GM18519 (cell line): ENCODE measurements around the gene STAT2.
"Not testable (repeated sequence)": the region's sequence is repeated elsewhere in the genome, so short reads cannot be mapped to it uniquely, and the experiment has no call there.

ENCODE experiments used
- ATAC-seq: cut with Tn5 transposase; IDR thresholded peaks from one replicate; pipeline ENCODE4 v1.9.1; 2021; ENCODE audit warnings: mild to moderate bottlenecking, moderate library complexity; ENCODE audit not compliant: unreplicated experiment, low FRiP score

STAT2 gene

GRCh38 chr12:56332512-56333196 lies 27.3 kb downstream of the STAT2 start:
- no peak for ATAC-seq

DNA sequence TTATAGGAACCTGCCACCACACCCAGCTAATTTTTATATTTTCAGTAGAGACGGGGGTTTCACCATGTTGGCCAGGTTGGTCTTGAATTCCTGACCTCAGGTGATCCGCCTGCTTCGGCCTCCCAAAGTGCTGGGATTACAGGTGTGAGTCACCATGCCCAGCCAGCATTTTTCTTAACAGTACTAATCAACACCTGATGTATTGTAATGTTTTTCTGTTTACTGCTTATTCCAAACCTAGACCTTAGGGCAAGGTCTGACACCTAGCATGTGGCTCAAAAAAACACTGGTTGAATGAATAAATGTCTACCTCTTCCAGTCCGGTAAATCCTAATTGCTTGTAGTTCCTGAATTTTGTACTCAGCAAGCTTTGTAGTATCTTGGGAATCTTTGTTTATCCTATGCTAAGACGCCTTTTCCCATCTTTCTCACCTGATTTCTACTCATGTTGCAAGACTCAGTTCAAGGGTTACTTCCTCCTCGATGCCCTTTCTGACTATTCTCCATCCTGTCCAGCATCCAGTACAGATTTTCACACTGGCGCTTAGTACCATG lies 28.9 kb downstream of the STAT2 start:
- no peak for ATAC-seq

- ATAC-seq: no peak
Observed at GRCh38 chr12:56326533-56326932, 33.4 kb downstream of the STAT2 start.

DNA sequence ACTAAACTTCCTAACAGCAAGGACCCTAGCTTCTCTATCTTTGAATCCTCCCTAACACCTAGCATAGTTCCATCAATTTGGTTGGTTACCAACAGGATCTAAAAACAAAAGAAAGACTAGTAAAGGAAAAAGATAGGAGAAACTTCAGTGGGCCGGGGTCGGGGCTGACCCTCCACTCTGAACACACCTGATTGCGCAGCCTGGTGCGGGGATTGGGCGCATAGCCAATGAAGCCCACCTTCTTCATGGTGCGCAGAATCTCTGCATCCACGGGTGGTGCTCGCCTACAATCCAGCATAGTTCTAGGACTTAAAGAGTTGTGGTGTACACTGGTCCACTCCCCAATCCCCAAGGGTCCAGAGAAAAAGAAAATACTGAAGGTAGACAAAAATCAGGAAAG lies 33.8 kb downstream of the STAT2 start:
- no peak for ATAC-seq

DNA sequence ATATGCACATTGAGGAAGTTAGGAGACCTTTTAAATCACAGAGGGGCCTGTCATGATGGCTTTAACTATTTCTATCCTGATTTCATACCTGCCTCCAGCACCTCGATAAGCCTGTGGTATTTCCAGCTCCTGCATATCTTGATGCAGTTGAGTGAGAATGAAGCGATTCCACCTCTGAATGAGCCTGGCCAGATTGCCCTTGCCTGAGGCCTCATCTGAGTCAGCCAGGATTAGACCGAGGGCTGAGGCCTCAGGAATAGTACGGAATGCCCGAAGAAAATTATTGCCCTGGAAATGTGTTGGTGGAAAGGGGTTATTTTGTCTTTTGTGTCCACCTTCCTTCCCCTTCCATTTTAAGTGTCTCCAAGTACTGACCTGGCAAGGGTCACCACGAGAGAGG lies 35.7 kb downstream of the STAT2 start:
- ATAC-seq: no peak

DNA sequence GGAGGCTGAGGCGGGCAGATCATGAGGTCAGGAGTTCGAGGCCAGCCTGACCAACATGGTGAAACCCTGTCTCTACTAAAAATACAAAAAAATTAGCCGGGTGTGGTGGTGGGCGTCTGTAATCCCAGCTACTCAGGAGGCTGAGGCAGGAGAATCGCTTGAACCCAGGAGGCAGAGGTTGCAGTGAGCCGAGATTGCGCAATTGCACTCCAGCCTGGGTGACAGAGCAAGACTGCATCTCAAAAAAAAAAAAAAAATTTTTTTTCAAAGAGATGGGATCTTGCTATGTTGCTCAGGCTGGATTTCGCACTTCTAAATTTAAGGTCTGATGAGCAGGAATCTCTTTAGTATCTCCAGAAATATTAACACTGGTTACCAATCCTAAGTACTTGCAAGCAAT lies 38.3 kb downstream of the STAT2 start:
- not testable (repeated sequence) for ATAC-seq

- no peak for ATAC-seq
Observed at GRCh38 chr12:56321027-56321426, 38.9 kb downstream of the STAT2 start.

GRCh38 chr12:56317675-56318074 lies 42.2 kb downstream of the STAT2 start:
- ATAC-seq: no peak

- ATAC-seq: peak; percentile 78
Observed at GRCh38 chr12:56315622-56316473, 44.1 kb downstream of the STAT2 start, which contains the start of gene CNPY2. CNPY2 (minus strand) TSS chr12:56315988; CDS start chr12:56315217, 771 bp downstream.

- no peak for ATAC-seq
Observed at GRCh38 chr12:56315249-56315621, 44.7 kb downstream of the STAT2 start.

- no peak for ATAC-seq
Observed at GRCh38 chr12:56311003-56311402, 48.9 kb downstream of the STAT2 start.

DNA sequence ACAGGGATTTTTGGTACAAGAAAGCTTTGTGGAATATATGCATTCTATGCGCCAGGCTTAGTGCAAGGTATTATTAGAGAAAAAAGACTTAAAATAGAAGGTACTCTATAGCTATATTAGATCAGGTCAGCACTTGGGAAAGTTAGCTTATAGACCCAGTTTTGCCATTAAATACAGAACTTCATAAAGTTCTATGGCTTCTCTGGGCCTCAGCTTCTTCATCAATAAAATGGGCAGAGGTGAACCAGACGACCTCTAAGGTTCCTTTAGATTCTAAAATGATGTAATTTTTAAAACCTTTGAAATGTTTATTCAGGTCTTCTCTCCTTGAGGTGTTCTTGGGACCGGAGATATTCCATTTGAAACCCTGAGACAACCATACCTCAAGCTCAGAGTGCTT lies 51.2 kb downstream of the STAT2 start:
- no peak for ATAC-seq

- no peak for ATAC-seq
Observed at GRCh38 chr12:56307221-56307965, 52.5 kb downstream of the STAT2 start.

DNA sequence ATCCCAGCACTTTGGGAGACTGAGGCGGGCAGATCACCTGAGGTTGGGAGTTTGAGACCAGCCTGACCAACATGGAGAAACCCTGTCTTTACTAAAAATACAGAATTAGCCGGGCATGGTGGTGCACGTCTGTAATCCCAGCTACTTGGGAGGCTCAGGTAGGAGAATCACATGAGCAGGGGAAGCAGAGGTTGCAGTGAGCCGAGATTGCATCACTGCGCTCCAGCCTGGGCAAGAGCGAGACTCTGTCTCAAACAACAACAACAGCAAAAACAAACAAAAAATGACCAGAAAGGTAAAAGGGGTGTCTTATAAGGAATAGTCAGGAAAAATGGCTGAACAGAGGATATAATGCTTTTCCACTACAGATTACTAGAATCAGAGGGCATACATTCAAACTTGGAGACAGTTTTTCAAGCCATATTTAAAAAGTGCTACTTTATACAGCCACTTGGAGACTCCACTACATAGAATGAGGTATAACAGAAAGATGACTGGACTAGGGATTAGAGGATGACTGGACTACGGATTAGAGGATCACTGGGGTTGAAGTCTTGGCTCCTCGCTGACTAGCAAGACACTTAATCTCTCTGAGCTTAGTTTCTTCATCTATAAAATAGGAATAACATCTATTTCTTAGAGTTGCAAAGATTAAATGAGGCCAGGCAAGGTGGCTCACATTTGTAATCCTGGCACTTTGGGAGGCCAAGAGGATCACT lies 54.9 kb downstream of the STAT2 start:
- no peak for ATAC-seq

GRCh38 chr12:56304276-56304675 lies 55.6 kb downstream of the STAT2 start:
- no peak for ATAC-seq

DNA sequence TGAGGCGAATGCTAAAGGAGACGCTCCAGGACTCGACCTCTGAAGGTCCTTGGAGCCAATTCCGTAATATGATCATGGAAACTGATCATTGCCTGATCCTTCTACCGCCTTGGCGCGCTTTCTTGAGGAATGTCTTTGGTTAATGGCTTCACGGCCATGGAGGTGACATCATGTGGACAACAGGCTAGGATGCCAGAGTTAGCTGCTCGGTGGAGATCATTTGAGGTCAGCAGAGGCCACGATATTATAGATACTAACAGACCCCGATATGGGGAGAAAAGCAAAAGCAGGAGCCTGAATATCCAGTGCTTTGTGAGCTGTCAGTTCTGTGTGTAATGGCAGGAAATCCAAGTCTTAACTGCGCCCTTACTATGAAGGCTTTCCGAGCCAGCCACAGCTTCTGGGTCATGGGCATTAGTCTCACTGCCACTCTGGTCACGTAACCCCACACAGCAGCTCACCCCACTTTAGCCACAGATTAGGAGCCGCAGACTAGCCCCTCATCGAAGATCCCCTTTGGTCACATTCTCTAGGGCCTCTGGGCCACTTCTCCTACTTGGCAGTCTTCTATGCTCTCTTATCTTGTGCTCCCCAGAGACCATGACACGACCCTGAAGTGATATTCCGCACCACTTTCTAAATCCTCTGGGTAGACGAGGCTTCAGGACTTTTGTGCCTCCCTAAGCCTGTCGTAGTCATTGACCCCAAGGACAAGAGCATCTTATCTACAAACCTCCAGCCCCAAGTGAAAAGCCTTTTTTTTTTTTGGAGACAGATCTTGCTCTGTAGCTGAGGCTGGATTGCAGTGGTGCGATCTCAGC lies 59.1 kb downstream of the STAT2 start:
- ATAC-seq: no peak

DNA sequence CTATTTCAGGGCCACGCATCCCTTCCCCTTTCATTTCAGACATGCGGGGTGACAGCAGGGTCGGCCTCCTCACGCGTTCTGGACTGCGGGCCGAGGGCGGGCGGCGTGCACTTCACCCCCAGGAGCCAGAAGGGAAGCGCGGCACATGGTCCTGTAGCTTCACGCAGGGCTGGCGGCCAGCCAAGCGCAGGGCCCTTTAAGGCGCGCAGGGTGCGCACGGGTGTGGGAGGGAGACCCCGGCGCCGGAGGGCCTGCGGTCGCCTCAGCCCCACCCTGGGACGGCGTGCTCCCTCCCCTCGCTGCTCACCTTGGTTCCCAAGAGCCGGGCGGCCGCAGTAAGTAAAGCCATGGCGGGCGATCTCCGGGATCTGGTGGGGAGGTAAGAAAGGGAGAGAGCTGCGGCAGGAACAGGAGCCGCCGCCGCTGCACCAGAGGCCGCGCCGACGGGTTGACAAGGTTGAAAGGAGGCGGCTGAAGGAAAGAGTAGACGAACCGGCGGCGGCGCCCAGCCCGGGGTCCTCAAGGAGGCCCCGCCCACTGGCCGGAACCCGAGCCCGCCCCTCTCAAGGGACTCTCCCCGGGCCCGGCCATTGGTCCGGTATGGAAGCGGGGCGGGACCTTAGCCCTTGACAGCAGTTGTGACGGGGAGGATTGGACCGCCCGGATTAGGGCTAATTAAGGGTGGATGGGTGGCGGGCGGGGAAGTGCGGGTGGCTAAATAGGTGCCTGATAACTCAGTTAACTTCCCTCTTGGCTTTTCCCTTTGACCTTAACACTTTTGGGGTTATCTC lies 59.9 kb downstream of the STAT2 start, which contains the start of gene CS:
TSS of gene CS (minus strand) at position 478 of the 791 bp plus-strand sequence. CDS start at position 349, 129 bp downstream.
- ATAC-seq: peak; percentile 79

GRCh38 chr12:56299308-56299852 lies 60.5 kb downstream of the STAT2 start:
- no peak for ATAC-seq
